NT2/D1 (cell line): ENCODE measurements around the gene ST6GALNAC3.

Experiments used
- YY1 ChIP-seq: IDR thresholded peaks from 2 replicates; pipeline ENCODE4 v1.6.1; 2011; ENCODE audit not compliant: insufficient read length, insufficient read depth
- ZNF274 ChIP-seq: IDR thresholded peaks from 2 replicates; pipeline ENCODE4 v1.6.1; 2011; ENCODE audit warnings: mild to moderate bottlenecking, low read depth, low read length

- TF ChIP-seq YY1 (no peak), ZNF274 (no peak)
Observed at GRCh38 chr1:76418531-76418930, 344.0 kb downstream of the ST6GALNAC3 start.
